ENCODE results near the gene PLEKHA5.
A peak's percentile ranks its signal among the peaks of the same experiment; 100 is the strongest.

The PLEKHA5 gene

GRCh38 chr12:19234981-19235871, 105.7 kb downstream of the PLEKHA5 start:
- DNase-seq: no peak

- DNase-seq: no peak
These were observed 107.1 kb downstream of the PLEKHA5 start for GRCh38 chr12:19236656-19237055.

- no peak for DNase-seq
These were observed 109.0 kb downstream of the PLEKHA5 start for GRCh38 chr12:19238540-19238939.

GRCh38 chr12:19239102-19239501, 109.6 kb downstream of the PLEKHA5 start:
- no peak for DNase-seq

- DNase-seq: no peak
These were observed 110.2 kb downstream of the PLEKHA5 start for GRCh38 chr12:19239616-19240234.

- DNase-seq: no peak
These were observed 113.0 kb downstream of the PLEKHA5 start for GRCh38 chr12:19242581-19242980.

- no peak for DNase-seq
These were observed 114.0 kb downstream of the PLEKHA5 start for GRCh38 chr12:19243551-19243950.

GRCh38 chr12:19244312-19244711, 114.8 kb downstream of the PLEKHA5 start:
- DNase-seq: no peak

GRCh38 chr12:19245106-19245505, 115.6 kb downstream of the PLEKHA5 start:
- DNase-seq: no peak

- no peak for DNase-seq
These were observed 116.1 kb downstream of the PLEKHA5 start for GRCh38 chr12:19245666-19246065.

- no peak for DNase-seq
These were observed 117.4 kb downstream of the PLEKHA5 start for GRCh38 chr12:19246933-19247332.

GRCh38 chr12:19248929-19249602, 119.5 kb downstream of the PLEKHA5 start:
- DNase-seq: no peak

- no peak for DNase-seq
These were observed 122.1 kb downstream of the PLEKHA5 start for GRCh38 chr12:19251481-19252132.

GRCh38 chr12:19260135-19260534, 130.6 kb downstream of the PLEKHA5 start:
- DNase-seq: no peak

- DNase-seq: no peak
These were observed 132.2 kb downstream of the PLEKHA5 start for GRCh38 chr12:19261773-19262172.

GRCh38 chr12:19263672-19264071, 134.1 kb downstream of the PLEKHA5 start:
- DNase-seq: no peak

- peak; percentile 24 for DNase-seq
These were observed 144.2 kb downstream of the PLEKHA5 start for GRCh38 chr12:19273482-19274330.

- DNase-seq: no peak
These were observed 147.2 kb downstream of the PLEKHA5 start for GRCh38 chr12:19276767-19277166.

GRCh38 chr12:19277711-19278110, 148.2 kb downstream of the PLEKHA5 start:
- DNase-seq: peak; percentile 8

- DNase-seq: no peak
These were observed 148.9 kb downstream of the PLEKHA5 start for GRCh38 chr12:19278407-19278806.

GRCh38 chr12:19282133-19282699, 152.7 kb downstream of the PLEKHA5 start:
- DNase-seq: no peak

GRCh38 chr12:19284658-19285057, 155.1 kb downstream of the PLEKHA5 start:
- no peak for DNase-seq

Data from NCI-H1092 treated with DMSO at 0.1 percent for 48 hours (cell line).